GM10248 (cell line): ENCODE measurements around the gene MPZL2.

ENCODE experiments used
- CTCF ChIA-PET: fragments of 300-600 bp; sonication (Branson Sonifier 250); formaldehyde crosslinking; extraction: SDS; loops from one replicate; lab custom pipeline; 2021; ENCODE audit warnings: antibody characterized with exemption; lab: Yijun Ruan, JAX
- POLR2A ChIA-PET: fragments of 350-650 bp; sonication (Branson Sonifier 250); formaldehyde crosslinking; extraction: SDS; loops from one replicate; lab custom pipeline; 2020; ENCODE audit warnings: antibody characterized with exemption; lab: Yijun Ruan, JAX
- DNase-seq: peaks from one replicate; pipeline ENCODE4 v3.0.0; 2012; ENCODE audit errors: extremely low spot score
- CTCF ChIP-seq: IDR thresholded peaks from 2 replicates; pipeline ENCODE4 v1.5.1; 2012; ENCODE audit warnings: mild to moderate bottlenecking, low read depth; ENCODE audit errors: extremely low read depth, missing control alignments, control extremely low read depth

MPZL2 gene

GRCh38 chr11:118234833-118235232, 29.3 kb downstream of the MPZL2 start:
- ChIA-PET POLR2A (no interaction called here), CTCF (no interaction called here)
- TF ChIP-seq CTCF, result no peak
- no peak for DNase-seq

GRCh38 chr11:118233850-118234249, 30.2 kb downstream of the MPZL2 start:
- POLR2A ChIA-PET, result no interaction called here

DNA sequence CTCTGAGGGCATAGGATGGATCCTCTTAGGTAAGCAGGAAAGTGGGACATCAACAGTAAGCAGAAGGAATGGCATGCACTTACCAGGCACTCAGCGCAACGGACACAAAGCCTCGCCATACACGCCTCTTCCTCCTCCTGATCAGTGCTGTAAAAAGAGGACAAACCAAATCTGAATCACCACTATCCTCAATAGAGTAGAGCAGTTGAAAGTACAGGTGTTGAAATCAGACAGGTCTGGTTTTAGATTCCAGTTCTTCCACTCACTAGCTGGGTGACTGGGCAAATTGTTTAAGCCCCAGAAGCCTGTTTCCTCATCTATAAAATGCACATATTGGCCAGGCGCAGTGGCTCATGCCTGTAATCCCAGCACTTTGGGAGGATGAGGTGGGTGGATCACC, 30.7 kb downstream of the MPZL2 start:
- CTCF ChIA-PET, result no interaction called here
- no peak for DNase-seq
- TF ChIP-seq CTCF, result no peak
- POLR2A ChIA-PET, result no interaction called here

More at GRCh38 chr11:118233850-118234249, 30.2 kb downstream of the MPZL2 start:
- CTCF ChIA-PET, result no interaction called here
- DNase-seq, result no peak
- no peak for TF ChIP-seq CTCF

- TF ChIP-seq CTCF, result no peak
- CTCF ChIA-PET, result interaction anchor here (1.9 kb wide), 1 partner anchor 34 kb away, joined by 4 read pairs; no protein-coding TSS in a partner anchor
Observed at GRCh38 chr11:118232659-118233058, 31.4 kb downstream of the MPZL2 start.

GRCh38 chr11:118231461-118231860, 32.6 kb downstream of the MPZL2 start:
- no peak for DNase-seq
- ChIA-PET POLR2A (no interaction called here), CTCF (interaction anchor here (1.9 kb wide), 1 partner anchor 33 kb away, joined by 4 read pairs; no protein-coding TSS in a partner anchor)
- no peak for TF ChIP-seq CTCF

More at GRCh38 chr11:118232659-118233058, 31.4 kb downstream of the MPZL2 start:
- DNase-seq, result no peak
- POLR2A ChIA-PET, result no interaction called here

DNA sequence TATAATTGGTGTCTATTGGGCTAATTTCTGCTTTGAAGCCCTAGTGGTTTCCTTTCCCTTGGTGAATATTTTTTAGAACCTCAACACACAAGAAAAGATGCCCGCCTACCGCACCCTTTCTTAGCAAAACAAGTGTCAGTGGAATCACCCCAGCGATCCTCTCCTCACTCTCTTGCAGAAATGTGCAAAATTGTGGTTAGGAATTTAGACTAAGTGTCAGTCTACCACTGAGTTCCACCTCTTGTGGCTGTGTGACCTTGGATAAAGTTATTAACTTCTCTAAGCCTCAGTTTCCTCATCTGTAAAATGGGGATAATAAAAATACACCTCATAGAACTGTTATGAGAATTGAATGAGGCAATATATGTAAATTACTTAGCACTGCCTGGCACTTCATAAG, 34.0 kb downstream of the MPZL2 start:
- CTCF ChIA-PET, result interaction anchor here (1.2 to 1.5 kb wide), 2 partner anchors 9 to 14 kb away, joined by 4 read pairs; no protein-coding TSS in a partner anchor
- no peak for DNase-seq
- no peak for TF ChIP-seq CTCF
- POLR2A ChIA-PET, result no interaction called here
